ENCODE results near the gene VWA3B. TPM values are rescaled to one million over a fixed set of nuclear protein-coding genes. Genes with fewer than 3 reads are reported as not detected.

Gene VWA3B
- total RNA-seq, 1 donor from 2014 or later = 0.17 TPM

GRCh38 chr2:98327776-98328175 lies 240.8 kb downstream of the VWA3B start:
- no peaks in the 10 kb centered on the region for H3K27me3 ChIP-seq
- no peak for ATAC-seq
- DNase-seq = no peak
- H3K36me3 ChIP-seq = no peaks in the 10 kb centered on the region
- TF ChIP-seq CTCF (IDR thresholded peaks at IDR 0.05) = no peak
- no peak overlapping the region for H3K4me3 ChIP-seq
- no peak overlapping the region for H3K27ac ChIP-seq
- intact Hi-C loops (cut with DNase I) = no loop called here
- no peaks in the 10 kb centered on the region for H3K4me1 ChIP-seq
- H3K9me3 ChIP-seq = peaks cover 6% of the 10 kb centered on the region

DNA sequence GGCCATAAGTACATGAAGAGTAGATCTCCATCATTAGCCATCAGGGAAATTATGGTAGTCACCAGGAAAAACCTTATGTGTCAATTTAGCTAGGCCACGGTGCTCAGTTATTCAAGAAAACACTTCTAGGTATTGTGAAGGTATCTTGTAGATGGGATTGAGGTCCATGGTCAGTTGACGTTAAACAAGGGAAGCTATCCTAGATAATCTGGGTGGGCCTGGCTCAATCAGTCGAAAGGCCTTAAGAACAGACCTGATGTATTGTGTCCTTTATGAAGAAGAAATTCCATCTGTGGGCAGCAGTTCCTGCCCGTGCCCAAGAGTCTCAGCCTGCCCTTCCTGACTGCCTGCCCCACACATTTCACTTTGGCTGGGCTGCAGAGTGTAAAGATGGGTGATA lies 242.6 kb downstream of the VWA3B start:
- H3K9me3 ChIP-seq = no peaks in the 10 kb centered on the region
- no peaks in the 10 kb centered on the region for H3K27me3 ChIP-seq
- no peak overlapping the region for H3K27ac ChIP-seq
- ATAC-seq = no peak
- no peak overlapping the region for H3K4me3 ChIP-seq
- H3K4me1 ChIP-seq = no peaks in the 10 kb centered on the region
- DNase-seq = no peak
- no peak for TF ChIP-seq CTCF (IDR thresholded peaks at IDR 0.05)
- intact Hi-C loops (cut with DNase I) = no loop called here
- H3K36me3 ChIP-seq = no peaks in the 10 kb centered on the region

DNA sequence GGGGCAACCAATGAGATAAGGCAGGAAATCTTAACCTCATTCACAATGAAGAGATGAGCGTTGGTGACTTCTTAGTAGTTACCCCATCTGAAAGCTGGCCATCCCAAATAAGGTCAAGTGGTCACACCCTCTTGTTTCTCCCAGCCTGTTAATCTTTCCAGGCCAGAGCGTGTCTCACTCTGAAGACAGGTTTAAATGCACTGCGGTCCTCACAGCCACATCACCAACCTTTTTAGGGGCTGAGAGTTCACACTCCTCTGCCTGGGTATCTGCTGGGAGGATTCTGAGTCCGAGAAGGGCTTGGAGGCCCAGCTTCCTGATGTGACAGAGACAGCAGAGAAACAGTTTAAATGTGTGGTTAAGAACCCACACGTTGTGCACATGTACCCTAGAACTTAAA lies 246.0 kb downstream of the VWA3B start:
- no peak for ATAC-seq

DNA sequence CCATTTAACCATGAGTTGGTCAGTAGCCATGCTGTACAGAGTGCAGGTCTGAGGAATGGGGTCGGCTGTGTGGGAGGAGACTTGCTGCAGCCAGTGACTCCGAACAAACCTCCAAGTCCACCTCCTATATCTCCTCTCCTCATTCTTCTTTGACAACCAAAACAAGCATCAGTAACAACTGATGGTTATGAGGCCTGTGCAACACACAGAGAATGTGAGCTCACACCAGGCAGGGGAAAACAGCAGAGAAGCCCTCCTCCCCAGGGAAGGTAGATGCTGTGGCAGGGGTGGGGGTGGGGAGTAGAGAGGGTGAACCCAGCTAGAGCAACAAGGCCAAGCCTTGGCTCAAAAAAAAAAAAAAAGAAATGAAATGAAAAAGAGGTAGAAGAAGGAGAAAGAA lies 247.0 kb downstream of the VWA3B start:
- intact Hi-C loops (cut with DNase I) = no loop called here
- H3K36me3 ChIP-seq = no peaks in the 10 kb centered on the region
- TF ChIP-seq CTCF (IDR thresholded peaks at IDR 0.05) = no peak
- no peaks in the 10 kb centered on the region for H3K9me3 ChIP-seq
- no peak for ATAC-seq
- H3K4me3 ChIP-seq = no peak overlapping the region
- no peak overlapping the region for H3K27ac ChIP-seq
- no peaks in the 10 kb centered on the region for H3K4me1 ChIP-seq
- DNase-seq = no peak
- no peaks in the 10 kb centered on the region for H3K27me3 ChIP-seq

More for the DNA sequence above, 246.0 kb downstream of the VWA3B start:
- no peak for TF ChIP-seq CTCF (IDR thresholded peaks at IDR 0.05)
- Histone ChIP-seq H3K27me3 (no peaks in the 10 kb centered on the region), H3K27ac (no peak overlapping the region), H3K9me3 (no peaks in the 10 kb centered on the region), H3K36me3 (no peaks in the 10 kb centered on the region), H3K4me1 (no peaks in the 10 kb centered on the region), H3K4me3 (no peak overlapping the region)
- intact Hi-C loops (cut with DNase I) = no loop called here
- DNase-seq = no peak

DNA sequence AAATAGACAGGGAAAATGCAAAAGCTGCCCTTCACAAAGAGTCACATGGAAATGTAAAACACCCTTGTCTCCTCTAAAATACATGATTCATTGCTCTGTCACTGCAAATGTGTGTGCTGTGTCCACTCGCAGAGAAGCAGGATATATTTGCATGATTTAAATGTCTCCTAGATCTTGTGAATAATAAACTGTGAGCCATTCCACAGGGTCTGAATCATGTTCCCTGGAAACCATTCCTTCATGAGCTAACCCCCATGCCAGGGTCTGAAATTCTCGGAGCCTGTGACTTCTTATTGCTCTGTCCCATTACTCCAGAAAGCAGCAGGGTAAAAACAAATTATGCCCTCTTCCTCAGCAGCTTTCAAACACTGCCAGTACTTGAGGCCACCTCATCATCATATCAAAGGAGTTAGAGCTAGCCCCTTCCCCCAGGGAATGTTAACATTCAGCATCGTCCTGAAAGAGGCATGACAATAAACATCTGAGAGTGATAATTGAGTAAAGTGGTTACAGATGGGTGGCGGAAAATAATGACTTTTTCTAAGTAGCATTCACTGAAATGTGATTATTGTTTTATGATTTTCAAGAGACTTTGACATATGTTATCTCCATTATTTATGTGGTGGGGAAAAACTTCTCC lies 247.6 kb downstream of the VWA3B start:
- ATAC-seq (no peak), DNase-seq (no peak)
- no peaks in the 10 kb centered on the region for H3K9me3 ChIP-seq
- H3K27me3 ChIP-seq = no peaks in the 10 kb centered on the region
- intact Hi-C loops (cut with DNase I) = no loop called here
- no peak overlapping the region for H3K27ac ChIP-seq
- no peaks in the 10 kb centered on the region for H3K4me1 ChIP-seq
- H3K36me3 ChIP-seq = no peaks in the 10 kb centered on the region
- no peak overlapping the region for H3K4me3 ChIP-seq
- TF ChIP-seq CTCF (IDR thresholded peaks at IDR 0.05) = no peak

- Histone ChIP-seq H3K27ac (no peak overlapping the region), H3K36me3 (no peaks in the 10 kb centered on the region), H3K4me1 (no peaks in the 10 kb centered on the region), H3K4me3 (no peak overlapping the region), H3K27me3 (no peaks in the 10 kb centered on the region), H3K9me3 (no peaks in the 10 kb centered on the region)
- intact Hi-C loops (cut with DNase I) = no loop called here
- ATAC-seq = no peak
- no peak for TF ChIP-seq CTCF (IDR thresholded peaks at IDR 0.05)
- no peak for DNase-seq
Observed at GRCh38 chr2:98335271-98335670, 248.3 kb downstream of the VWA3B start.

All from upper lobe of right lung (tissue), 1 donor.